ENCODE data around the gene BDH1.

- TF ChIP-seq CTCF (IDR thresholded peaks at IDR 0.05; ENCODE audit: poor library complexity) (no peak), EZH2 (IDR thresholded peaks at IDR 0.05; ENCODE audit: borderline replicate concordance) (no peak)
Observed at GRCh38 chr3:197598404-197598980, 42.7 kb upstream of the BDH1 start.

All from hepatocyte (in vitro differentiated cells).